Mucosa of rectum (tissue), 2 donors: Measurements from ENCODE around the gene C16orf87.

ENCODE experiments used
- H3K27ac ChIP-seq, 2 donors: one replicate each; pipeline ENCODE4 v1.7.0; 2013; ENCODE audit warnings: inconsistent platforms in 2 of 2, low read depth in 2 of 2, low read length in 2 of 2
- H3K27me3 ChIP-seq, 2 donors: one replicate each; pipeline ENCODE4 v1.7.0; 2013; ENCODE audit warnings: low read length in 2 of 2; ENCODE audit not compliant: control insufficient read depth in 2 of 2, insufficient read depth in 2 of 2
- H3K36me3 ChIP-seq, 2 donors: one replicate each; pipeline ENCODE4 v1.7.0; 2013; ENCODE audit warnings: low read length in 2 of 2; ENCODE audit not compliant: control insufficient read depth in 2 of 2, insufficient read depth in 2 of 2
- H3K4me1 ChIP-seq, 2 donors: one replicate each; pipeline ENCODE4 v1.7.0; 2013; ENCODE audit warnings: low read length in 2 of 2, mild to moderate bottlenecking in 1 of 2; ENCODE audit not compliant: control insufficient read depth in 2 of 2, insufficient read depth in 2 of 2
- H3K4me3 ChIP-seq, 2 donors: one replicate each; pipeline ENCODE4 v1.7.0; 2013; ENCODE audit warnings: low read length in 2 of 2
- H3K9ac ChIP-seq, 2 donors: one replicate each; pipeline ENCODE4 v1.7.0; 2013; ENCODE audit warnings: low read length in 2 of 2, low read depth in 1 of 2, mild to moderate bottlenecking in 1 of 2
- H3K9me3 ChIP-seq, 2 donors: one replicate each; pipeline ENCODE4 v1.7.0; 2013; ENCODE audit warnings: low read length in 2 of 2; ENCODE audit not compliant: control insufficient read depth in 2 of 2
- donor health status: healthy.
- donor health status: Normal muscosa, but diverticular disease.

Gene C16orf87

DNA sequence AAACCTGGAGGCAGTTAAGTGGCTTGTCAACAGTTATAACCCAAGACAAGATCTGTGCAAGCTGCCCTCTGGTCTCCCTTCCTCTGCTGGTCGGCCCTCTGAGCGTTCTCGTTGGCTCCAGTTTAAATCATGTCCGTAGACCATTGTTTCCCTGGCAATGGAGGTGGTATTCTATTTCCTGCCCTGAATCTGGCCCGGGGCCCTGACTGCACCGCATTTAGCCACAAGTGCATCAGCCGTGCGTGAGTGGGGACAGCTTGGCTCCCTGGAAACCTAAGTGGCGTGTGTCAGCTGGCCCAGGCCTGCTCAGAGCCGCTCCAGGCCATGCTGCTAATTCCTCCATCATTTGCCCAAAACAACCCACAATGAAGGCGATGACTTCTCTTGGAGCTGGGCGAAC is 67.8 kb downstream of the C16orf87 start:
- H3K27ac ChIP-seq = no peak overlapping the region

DNA sequence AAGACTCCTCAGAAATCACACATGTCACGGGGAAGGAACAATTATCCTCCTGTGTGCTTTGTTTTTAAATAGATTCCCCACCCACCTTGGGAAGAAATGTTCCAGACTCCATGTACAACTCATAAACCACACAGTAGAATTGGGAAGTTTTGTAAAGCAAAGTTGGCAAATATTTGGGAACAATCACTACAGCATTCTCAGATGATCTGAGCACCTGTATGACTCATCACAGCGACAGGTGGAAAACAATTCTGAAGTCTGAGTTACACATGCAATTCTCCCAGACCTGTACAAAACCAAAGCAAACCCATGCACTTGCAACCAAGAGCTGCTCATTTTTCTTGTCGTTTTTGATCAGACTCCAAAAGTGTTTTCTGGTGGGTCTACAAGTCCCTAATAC is 68.4 kb downstream of the C16orf87 start:
- H3K4me3 ChIP-seq = no peak overlapping the region
- H3K27ac ChIP-seq = no peak overlapping the region

More for the DNA sequence above, 67.8 kb downstream of the C16orf87 start:
- Histone ChIP-seq H3K36me3 (no peaks in the 10 kb centered on the region), H3K9me3 (no peaks in the 10 kb centered on the region), H3K27me3 (no peaks in the 10 kb centered on the region), H3K4me3 (no peak overlapping the region), H3K9ac (no peak overlapping the region), H3K4me1 (no peaks in the 10 kb centered on the region)

DNA sequence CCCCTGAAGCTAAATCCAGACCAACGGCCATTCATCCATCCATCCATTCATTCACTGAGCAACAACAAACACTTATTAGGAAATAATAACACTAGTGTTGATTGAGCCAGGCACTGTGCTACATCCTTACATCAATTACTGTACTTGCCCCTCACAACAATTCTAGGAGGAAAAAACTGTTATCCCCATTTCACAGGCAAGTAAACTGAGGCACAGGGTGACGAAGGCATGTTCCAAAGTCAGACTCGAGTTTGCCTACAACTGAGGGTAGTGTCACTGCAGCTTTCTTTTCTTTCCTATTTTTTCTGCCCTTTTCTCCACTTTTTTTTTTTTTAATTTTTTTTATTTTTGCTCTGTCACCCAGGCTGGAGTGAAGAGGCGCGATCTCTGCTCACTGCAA is 71.7 kb downstream of the C16orf87 start:
- H3K9me3 ChIP-seq = no peaks in the 10 kb centered on the region
- no peaks in the 10 kb centered on the region for H3K4me1 ChIP-seq
- H3K27ac ChIP-seq = no peak overlapping the region
- no peaks in the 10 kb centered on the region for H3K36me3 ChIP-seq
- no peaks in the 10 kb centered on the region for H3K27me3 ChIP-seq
- H3K4me3 ChIP-seq = no peak overlapping the region
- no peak overlapping the region for H3K9ac ChIP-seq

More for the DNA sequence above, 68.4 kb downstream of the C16orf87 start:
- Histone ChIP-seq H3K4me1 (no peaks in the 10 kb centered on the region), H3K9me3 (no peaks in the 10 kb centered on the region), H3K27me3 (no peaks in the 10 kb centered on the region), H3K9ac (no peak overlapping the region), H3K36me3 (no peaks in the 10 kb centered on the region)

DNA sequence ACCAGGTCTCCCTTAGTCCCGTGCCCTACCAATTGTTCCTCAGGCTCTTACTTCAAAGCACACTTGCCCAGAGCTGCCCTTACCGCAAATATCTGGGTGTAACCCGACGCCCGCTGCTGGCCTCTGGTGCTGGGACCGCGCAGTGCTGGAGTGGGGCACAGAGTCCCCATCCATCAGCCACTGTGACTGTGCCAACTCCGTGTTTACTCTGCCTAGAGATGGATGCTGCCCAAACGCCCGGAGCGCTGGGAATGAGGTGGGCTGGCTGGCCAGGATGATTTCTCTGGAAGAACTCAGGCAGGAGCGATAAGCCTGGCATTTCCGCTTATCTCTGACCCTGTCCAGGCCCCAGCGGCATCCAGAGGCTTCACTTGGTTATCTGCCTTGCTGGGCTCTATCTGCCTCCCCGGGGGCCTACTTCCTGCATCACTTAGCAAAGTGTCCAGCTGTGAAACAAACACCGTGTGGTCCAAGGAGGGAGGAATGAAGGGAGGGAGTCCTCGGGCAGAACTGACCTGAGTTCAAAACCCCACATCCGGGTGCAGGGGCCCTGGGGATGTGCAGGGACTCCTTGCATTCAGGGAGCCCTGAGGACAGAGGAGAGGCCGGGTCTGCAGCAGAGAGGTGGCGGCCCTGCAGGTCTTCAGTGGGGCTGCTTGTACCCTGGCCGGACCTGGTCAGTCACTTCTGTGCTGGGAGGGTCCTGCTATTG is 73.5 kb downstream of the C16orf87 start:
- Histone ChIP-seq H3K27ac (no peak overlapping the region), H3K4me1 (no peaks in the 10 kb centered on the region), H3K9ac (no peak overlapping the region), H3K36me3 (no peaks in the 10 kb centered on the region), H3K27me3 (no peaks in the 10 kb centered on the region), H3K9me3 (no peaks in the 10 kb centered on the region), H3K4me3 (no peak overlapping the region)

DNA sequence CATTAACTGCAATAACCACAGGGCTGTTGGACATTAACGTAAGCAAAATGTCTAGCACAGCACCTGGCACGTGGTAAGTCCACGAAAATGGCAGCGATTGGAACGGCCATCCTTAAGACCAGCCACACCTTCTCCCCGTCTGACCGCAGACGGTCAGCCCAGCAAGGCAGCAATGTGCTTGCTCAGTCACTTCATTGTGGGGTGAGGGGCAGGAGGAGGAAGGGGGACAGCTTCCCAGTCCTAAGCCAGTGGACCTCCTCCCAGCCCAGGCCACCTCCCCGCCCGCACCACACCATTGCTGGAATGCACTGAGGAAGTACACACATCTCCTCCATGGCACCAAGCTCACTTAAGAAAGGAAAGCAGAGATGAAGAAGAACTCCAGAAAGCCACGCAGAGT is 74.2 kb downstream of the C16orf87 start:
- H3K27ac ChIP-seq = no peak overlapping the region
- H3K4me1 ChIP-seq = no peaks in the 10 kb centered on the region
- no peak overlapping the region for H3K9ac ChIP-seq
- no peaks in the 10 kb centered on the region for H3K36me3 ChIP-seq
- no peaks in the 10 kb centered on the region for H3K9me3 ChIP-seq
- no peak overlapping the region for H3K4me3 ChIP-seq
- no peaks in the 10 kb centered on the region for H3K27me3 ChIP-seq

DNA sequence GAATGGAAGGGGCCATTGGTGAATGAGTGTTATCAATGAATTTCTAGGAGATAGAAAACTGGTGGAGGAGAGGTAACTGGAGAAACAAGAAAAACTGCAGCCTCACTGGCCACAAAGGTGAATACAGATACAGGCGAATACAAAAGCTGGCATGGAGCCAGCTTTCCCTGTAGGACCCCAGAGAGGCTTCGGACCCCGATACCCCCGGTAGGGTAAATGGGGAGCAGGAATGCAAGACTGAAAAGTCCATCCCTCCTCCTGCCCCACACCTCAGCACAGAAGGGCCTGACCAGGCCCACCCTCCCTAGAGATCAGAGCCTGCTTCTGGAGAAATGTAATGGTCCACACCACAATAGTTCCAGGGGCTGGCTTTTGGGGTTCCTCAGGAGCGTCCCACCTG is 78.0 kb downstream of the C16orf87 start:
- no peak overlapping the region for H3K9ac ChIP-seq
- H3K4me3 ChIP-seq = no peak overlapping the region
- H3K36me3 ChIP-seq = no peaks in the 10 kb centered on the region
- H3K27ac ChIP-seq = no peak overlapping the region
- no peaks in the 10 kb centered on the region for H3K9me3 ChIP-seq
- no peaks in the 10 kb centered on the region for H3K4me1 ChIP-seq
- no peaks in the 10 kb centered on the region for H3K27me3 ChIP-seq

DNA sequence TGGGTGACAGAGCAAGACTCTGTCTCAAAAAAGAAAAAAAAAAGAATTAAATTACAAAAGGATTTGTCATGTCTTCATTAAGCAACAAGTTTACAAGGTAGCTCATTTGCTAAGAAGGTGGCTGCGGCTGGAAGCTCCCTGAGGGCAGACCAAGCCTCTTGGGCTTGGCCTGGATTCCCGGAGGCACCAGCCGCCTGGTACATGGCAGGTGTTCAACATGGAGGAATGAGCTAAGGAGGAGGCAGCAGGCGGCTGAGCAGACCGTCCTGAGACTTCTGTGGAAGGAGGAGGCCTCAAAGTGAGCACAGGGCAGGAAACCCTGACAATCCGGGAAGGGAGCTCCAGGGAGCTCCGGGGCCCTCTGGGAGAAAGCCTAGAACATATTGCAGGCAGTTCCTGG is 79.6 kb downstream of the C16orf87 start:
- no peaks in the 10 kb centered on the region for H3K27me3 ChIP-seq
- no peaks in the 10 kb centered on the region for H3K4me1 ChIP-seq
- H3K27ac ChIP-seq = no peak overlapping the region
- H3K4me3 ChIP-seq = no peak overlapping the region
- no peak overlapping the region for H3K9ac ChIP-seq
- no peaks in the 10 kb centered on the region for H3K9me3 ChIP-seq
- no peaks in the 10 kb centered on the region for H3K36me3 ChIP-seq

DNA sequence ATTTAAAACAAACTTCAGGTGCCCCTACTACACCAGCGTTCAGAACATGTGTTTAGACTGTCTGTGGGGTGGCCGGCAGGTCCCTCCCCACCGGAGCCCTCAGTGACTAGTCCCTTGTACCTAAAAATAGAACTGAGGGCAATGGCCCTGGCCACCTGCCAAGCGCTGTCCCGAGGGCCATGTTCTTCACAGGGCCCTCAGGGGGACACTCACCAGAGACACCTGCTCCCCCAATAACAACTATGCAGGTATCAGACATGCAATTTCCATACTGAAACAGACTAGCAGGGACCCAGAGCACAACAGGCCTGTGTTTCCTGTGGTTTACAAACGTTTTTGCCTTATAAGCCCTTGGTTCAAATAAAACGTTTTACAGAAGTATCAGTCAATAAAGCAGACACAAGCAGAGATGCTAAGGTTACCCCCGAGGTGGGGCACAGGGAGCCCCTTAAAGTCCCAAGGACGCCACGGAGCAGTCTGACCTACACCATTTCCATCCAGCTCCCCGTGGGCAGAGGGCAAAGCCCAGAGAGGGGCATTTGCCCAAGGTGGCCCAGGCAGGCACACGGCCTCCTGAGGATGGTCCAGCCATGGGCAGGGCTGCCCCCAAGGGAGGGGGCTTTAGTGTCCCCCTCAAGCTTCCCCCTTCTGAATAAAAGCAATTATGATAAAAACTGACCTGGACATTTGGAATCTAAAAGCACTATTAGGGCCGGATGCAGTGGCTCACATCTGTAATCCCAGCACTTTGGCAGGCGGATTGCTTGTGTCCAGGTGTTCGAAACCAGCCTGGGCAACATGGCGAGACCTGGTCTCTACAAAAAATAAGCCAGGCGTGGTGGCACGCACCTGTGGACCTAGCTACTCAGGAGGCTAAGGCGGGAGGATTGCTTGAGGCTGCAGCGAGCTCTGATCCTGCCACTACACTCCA is 81.9 kb downstream of the C16orf87 start:
- Histone ChIP-seq H3K4me1 (no peaks in the 10 kb centered on the region), H3K9ac (no peak overlapping the region), H3K27ac (no peak overlapping the region), H3K36me3 (no peaks in the 10 kb centered on the region), H3K4me3 (no peak overlapping the region), H3K27me3 (no peaks in the 10 kb centered on the region), H3K9me3 (no peaks in the 10 kb centered on the region)

DNA sequence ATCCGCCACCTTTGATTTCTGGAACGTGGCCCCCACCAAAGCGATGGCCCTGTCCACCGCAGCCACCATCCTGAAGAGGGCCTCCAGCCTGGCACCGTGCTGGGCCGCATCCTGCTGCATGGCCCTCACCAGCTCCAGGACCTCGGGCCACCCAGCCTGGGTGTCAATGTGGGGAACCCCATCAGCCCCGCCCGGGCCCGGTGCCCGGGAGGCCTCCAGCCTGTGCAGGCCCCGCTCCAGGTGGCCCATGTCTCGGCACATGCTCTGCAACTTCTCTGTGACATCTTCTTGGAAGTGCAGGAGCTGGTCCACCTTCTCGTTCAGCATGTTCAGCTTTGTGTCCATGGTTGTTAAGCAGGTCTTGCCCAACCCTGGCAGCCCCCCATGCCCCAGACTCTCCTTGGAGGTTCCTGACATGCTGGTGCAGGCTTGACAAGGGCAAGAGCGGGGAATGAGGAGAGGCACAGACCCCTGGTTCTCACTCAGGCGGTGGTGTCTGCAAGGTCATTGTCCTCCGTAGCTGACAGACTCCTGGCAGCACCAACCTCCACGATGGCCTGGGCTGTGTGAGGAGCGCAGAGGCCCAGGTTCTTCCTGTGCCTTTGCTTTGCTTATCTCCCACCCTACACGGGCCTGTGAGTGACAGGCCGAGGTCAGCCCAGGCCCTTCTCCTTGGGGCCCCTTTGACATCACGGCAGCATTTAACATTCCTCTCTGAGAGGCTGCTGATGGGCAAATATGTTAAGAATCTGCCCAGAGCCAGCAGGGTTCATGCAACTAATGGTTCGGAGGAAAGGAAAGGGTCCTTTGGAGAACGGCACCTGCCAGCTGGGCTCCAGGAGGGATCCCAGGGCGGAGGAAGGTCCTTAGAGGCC is 83.0 kb downstream of the C16orf87 start, which contains the start of gene MYLK3:
MYLK3 (minus strand) TSS at position 568 of the 875 bp plus-strand sequence; CDS start at position 417, 151 bp downstream.
- no peak within 1 kb of the TSS for H3K4me3 ChIP-seq
- H3K9ac ChIP-seq = no peak within 1 kb of the TSS
- no peaks in the 10 kb centered on the region for H3K27me3 ChIP-seq
- no peaks in the 10 kb centered on the region for H3K36me3 ChIP-seq
- no peaks in the 10 kb centered on the region for H3K9me3 ChIP-seq
- no peak within 1 kb of the TSS for H3K27ac ChIP-seq
- peaks cover 0 to 3% of the 10 kb centered on the region in 2 donors for H3K4me1 ChIP-seq
